ENCODE data around the gene ALKBH6.

DNA sequence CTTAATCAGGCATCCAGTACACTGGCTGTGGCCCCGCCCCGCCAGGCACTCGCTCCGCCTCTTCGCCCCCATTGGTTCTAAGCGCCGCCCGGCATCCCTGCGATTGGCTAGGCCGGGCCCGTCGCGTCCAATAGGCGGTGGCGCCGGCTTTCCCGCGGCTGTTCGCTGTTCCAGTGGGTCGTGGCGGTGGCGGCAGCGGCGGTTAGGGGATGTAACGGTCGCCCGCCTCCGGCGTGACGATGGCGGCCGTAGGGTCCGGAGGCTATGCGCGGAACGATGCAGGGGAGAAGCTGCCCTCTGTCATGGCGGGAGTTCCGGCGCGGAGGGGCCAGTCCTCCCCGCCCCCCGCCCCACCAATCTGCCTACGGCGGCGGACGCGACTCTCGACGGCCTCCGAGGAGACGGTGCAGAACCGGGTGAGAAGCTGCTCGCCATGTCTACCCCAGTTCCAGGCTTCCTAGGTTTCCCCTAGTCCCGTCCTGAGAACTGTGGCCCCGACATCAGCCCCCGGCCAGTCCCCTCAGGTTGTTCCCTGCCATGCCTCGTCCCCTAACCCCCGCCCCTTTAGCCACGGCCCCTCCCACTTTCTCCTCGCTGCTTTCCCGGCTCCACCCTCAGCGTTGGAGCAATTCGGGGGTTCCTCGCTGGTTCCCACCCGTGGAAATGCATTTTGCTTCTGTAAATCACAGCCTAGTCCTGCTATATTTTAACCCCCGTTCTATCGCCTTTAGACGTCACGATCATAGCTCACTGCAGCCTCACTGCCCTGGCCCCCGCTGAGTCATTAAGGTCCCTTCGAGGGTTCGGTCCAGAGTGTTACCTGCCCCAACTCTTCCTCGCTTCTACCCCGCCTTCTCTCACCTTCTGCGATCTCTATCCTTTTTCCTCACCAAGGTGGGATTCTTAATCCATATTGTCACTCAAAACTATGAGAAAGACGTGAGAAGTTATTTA lies 41.0 kb upstream of the ALKBH6 start, which contains the start of gene WDR62:
- TF ChIP-seq, protein P1, sequence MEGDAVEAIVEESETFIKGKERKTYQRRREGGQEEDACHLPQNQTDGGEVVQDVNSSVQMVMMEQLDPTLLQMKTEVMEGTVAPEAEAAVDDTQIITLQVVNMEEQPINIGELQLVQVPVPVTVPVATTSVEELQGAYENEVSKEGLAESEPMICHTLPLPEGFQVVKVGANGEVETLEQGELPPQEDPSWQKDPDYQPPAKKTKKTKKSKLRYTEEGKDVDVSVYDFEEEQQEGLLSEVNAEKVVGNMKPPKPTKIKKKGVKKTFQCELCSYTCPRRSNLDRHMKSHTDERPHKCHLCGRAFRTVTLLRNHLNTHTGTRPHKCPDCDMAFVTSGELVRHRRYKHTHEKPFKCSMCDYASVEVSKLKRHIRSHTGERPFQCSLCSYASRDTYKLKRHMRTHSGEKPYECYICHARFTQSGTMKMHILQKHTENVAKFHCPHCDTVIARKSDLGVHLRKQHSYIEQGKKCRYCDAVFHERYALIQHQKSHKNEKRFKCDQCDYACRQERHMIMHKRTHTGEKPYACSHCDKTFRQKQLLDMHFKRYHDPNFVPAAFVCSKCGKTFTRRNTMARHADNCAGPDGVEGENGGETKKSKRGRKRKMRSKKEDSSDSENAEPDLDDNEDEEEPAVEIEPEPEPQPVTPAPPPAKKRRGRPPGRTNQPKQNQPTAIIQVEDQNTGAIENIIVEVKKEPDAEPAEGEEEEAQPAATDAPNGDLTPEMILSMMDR (IDR thresholded peaks at IDR 0.05; ENCODE audit: insufficient read depth, low read depth, low read length), result no peak
- TF ChIP-seq EZH2 (IDR thresholded peaks at IDR 0.05; ENCODE audit: insufficient read depth, low read length), result no peak

Data from astrocyte (in vitro differentiated cells and primary cell).